HT1080 (cell line): ENCODE measurements around the gene GTPBP1. TPM values are rescaled to one million over a fixed set of nuclear protein-coding genes. Genes with fewer than 3 reads are reported as not detected.
A peak's percentile ranks its signal among the peaks of the same experiment; 100 is the strongest.

ENCODE experiments used
- DNase-seq: peaks from one replicate; pipeline ENCODE4 v3.0.0-alpha.2; 2015; ENCODE audit warnings: low read depth
- total RNA-seq: library from RNA; depleted of rRNA; stranded (reverse); fragments of >200 nt; shearing (Covaris generic); gene quantifications from 2 replicates; pipeline ENCODE4 v1.2.3, GENCODE V29; 2014

Gene GTPBP1
- total RNA-seq, 1 experiment from 2014 or later: 28.8 TPM

GRCh38 chr22:38739300-38740055, 33.7 kb downstream of the GTPBP1 start:
- DNase-seq: no peak

- no peak for DNase-seq
Measured at GRCh38 chr22:38740116-38740723, 34.5 kb downstream of the GTPBP1 start.

DNA sequence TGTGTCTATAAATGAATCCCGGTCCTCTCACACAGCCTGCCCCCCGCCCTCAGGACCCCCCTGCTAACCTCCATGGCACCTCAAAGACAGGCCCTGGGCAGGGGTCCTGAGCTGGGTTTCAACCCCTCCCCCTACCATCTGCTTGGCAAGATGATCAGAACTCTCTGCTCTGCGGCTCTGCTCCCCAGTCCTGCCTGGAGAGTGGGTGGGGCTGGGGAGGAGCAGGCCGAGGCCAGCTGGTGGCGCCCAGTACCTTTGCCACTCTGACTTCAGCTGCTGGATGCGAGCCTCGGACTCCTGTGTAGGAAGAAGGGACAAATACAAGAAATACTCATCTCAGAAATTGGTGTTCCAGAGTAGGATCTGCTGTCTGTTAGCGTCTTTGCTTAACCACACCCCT, 35.0 kb downstream of the GTPBP1 start:
- DNase-seq: no peak

GRCh38 chr22:38741166-38741565, 35.4 kb downstream of the GTPBP1 start:
- no peak for DNase-seq

DNA sequence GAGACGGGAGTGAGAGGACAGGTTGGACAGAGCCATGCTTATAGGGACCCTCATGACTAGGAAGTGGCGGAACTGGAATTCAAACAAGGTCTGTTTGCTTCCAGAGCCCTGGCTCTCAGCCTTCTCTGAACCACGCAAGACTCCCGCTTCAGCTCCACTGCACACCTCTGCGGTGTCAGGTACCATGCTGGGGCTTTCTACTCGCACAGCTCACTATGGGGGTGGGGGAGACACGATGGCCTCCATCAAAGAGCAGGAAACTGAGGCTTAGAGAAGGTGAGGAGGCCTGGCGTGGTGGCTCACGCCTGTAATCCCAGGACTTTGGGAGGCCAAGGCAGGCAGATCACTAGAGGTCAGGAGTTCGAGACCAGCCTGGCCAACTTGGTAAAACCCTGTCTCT, 35.8 kb downstream of the GTPBP1 start:
- DNase-seq: no peak

DNA sequence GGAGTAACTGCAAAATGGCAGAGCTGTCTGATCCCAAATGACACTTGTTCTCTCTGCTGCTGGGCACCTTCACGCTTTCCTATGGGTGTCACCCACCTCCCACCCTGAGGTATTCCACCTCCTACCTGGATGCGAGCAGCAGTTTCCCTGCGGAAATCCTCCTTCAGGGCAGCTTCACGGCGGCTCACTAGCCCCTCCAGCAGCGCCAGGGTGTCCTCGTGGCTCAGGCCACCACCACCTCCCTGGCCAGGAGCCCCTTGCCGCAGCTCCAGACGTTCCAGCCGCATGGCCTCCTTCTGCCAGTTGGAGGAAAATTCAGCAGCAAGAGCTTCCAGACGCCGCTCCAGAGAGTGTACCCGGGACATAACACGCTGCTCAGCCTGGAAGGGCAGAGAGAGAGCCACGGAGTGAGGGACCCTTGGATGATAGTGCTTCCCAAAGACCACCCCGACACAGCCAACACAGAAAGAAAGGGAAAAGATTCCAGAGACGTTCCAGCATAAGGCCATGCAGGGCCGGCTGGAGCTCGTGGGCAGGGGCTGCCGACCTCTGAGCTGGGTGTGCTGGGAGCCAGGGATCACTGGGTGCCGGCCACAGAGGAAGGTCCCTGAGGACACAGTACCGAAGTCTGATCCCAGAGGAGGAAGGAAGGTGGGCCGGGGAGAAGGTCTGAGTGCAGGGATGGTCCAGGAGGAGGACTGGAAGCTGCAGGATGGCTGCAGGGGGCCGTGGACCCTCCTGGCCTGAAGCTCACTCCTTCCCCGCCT, 36.6 kb downstream of the GTPBP1 start:
- no peak for DNase-seq

GRCh38 chr22:38744981-38745380, 39.2 kb downstream of the GTPBP1 start:
- no peak for DNase-seq

- no peak for DNase-seq
Measured at GRCh38 chr22:38745676-38746460, 40.1 kb downstream of the GTPBP1 start.

DNA sequence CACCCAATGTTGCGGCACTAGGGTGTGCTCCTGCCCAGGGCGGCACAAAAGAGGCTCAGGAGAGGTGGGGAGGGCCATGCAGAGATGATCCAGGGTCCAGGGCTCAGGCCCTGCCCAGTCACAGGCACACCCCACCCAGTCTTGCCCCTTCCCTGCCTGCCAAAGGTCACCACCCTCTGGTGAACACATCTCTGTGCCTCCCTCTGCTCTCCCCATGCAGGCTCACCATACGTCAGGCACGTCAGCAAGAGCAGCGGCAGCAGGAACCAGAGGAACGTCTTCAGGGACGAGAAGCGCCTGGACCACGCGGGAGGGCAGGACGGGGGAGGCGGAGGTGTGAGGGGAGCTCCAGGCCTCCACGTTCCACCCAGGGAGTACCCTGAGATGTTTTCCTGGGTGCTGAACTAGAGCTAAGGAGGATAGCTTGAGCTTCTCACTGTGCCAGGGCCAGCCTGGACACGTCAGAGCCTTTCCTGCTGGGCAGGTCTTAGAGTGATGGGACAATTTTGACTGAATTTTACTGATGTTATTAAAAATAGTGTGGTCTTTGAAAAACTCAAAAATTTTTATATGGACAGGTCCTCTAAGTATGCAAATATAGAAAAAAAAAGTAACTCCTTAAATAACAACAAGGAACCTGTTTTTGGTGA, 42.9 kb downstream of the GTPBP1 start:
- DNase-seq: no peak

- DNase-seq: no peak
Measured at GRCh38 chr22:38750104-38750503, 44.4 kb downstream of the GTPBP1 start.

- no peak for DNase-seq
Measured at GRCh38 chr22:38750638-38751037, 44.9 kb downstream of the GTPBP1 start.

DNA sequence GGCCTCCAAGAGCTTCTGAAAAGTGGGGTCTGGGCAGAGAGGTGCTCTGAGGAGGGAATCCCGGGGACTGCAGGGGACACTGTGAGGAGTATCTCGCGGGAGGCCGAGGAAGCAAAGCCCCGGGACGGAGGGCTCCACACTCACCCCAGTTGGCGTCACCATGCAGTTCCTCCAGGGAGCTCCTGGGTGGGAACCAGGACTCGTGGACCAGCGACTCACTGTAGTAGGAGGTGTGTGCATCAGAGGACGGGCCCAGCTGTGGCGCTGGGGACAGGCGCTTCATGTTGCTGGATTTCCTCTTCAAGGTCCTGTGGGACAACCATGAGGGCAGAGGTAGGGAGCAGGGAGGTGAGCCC, 45.3 kb downstream of the GTPBP1 start:
- DNase-seq: no peak

- no peak for DNase-seq
Measured at GRCh38 chr22:38751422-38752346, 45.9 kb downstream of the GTPBP1 start.

DNA sequence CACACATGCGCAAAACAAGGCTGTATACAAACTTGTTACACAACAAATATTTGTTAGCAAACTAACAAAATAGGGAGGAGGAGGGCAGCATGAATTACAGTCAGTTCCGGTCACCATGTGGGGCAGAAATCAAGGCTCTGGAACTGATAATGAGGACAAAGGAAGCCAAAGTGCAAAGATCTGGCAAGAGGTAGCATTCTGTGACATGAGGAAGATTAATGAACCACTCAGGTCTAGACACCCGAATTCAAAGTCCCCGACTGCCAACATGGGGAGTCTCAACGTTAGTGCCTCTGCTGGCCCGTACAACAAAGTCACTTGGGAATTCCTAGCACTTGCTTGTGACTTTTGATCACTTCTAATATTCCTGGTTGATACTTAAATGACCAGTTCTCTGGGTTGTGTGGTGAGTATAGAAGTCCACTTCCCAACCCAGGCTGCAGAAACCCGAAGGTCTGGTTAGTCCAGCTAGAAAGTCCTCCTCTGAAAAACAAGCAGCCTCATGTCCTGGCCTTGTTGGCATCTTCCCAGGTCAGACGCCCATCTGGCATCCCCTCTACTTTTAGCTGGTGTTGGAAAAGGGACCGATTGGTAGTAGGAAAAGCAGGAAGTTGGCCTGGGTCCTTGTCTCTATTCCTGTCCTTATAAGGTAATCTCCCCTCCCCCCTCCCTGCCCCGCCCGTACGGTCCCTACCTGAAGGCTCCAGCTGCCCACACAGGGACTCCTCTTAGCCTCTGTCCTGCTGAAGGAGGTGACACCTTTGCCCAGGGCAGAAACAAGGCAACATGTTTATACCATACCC, 48.4 kb downstream of the GTPBP1 start:
- no peak for DNase-seq

GRCh38 chr22:38754751-38755154, 49.0 kb downstream of the GTPBP1 start:
- DNase-seq: no peak

DNA sequence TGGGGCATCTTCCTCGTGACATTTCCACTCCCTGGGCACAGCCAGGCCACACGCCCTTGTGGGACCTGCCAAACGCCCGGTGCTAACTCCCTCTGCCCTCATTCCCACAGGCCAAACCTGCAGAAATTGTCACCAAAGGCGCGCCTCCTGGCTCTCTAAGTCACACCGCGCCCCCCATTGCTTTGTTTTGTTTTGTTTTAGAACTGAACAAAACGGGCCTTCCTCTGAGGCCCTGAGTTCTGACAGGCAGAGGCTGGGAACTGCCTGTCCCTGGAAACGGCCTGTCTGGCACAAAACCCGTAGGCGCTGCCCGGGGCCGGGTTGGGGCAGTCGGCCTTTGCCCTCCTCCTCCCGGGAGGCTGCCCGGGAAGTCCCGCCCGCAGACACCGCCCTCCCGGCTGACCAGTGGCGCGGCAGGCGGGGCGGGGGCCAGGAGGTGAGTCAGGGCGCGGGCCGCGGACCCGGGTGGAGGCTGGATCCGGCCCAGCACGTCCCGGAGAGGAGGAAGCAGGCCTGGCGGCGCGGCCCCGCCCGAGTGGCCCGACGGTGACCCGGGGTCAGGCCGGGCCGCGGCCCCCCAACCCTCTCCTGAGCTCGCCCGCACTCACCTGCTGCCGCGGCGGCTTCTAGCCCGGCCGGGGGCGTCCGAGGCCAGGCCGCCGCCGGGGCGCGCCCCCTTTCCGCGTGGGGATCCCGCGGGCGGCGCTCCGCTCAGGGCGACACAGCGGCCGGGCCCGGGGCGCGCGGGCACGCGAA, 49.6 kb downstream of the GTPBP1 start:
- DNase-seq: peak; percentile 72

GRCh38 chr22:38755911-38756532, 50.3 kb downstream of the GTPBP1 start, which contains the start of gene SUN2:
Gene SUN2, minus strand, starts transcription at chr22:38755998. Its CDS starts 3,370 bp downstream, at chr22:38752628.
- peak; percentile 79 for DNase-seq
